Neural cell (in vitro differentiated cells): Measurements from ENCODE around the gene GLI2. TPM values are rescaled to one million over a fixed set of nuclear protein-coding genes. Genes with fewer than 3 reads are reported as not detected.

Experiments used
- H2AFZ ChIP-seq: fragments of 200-600, 300-800 bp; sonication (generic), shearing (Covaris generic); 2 replicates; pipeline ENCODE4 v1.6.0; 2014; ENCODE audit warnings: low read depth, mild to moderate bottlenecking, antibody characterized with exemption, low read length, moderate library complexity
- H3F3A ChIP-seq: fragments of 200-600 bp; shearing (Covaris generic); 2 replicates; pipeline ENCODE4 v1.6.1; 2016; ENCODE audit warnings: mild to moderate bottlenecking, moderate library complexity, mixed read lengths, antibody characterized with exemption, low read length; ENCODE audit not compliant: insufficient read depth, poor library complexity, severe bottlenecking
- H3K27ac ChIP-seq: fragments of 200-600, 300-800 bp; sonication (generic), shearing (Covaris generic); 2 replicates; pipeline ENCODE4 v1.5.1; 2014; ENCODE audit warnings: mild to moderate bottlenecking, low read length, moderate library complexity
- H3K27me3 ChIP-seq: fragments of 300-800, 200-600 bp; sonication (generic), shearing (Covaris generic); 2 replicates; pipeline ENCODE4 v1.6.0; 2014; ENCODE audit warnings: mild to moderate bottlenecking, low read depth, low read length, moderate library complexity; ENCODE audit not compliant: insufficient read depth
- H3K36me3 ChIP-seq: fragments of 300-800, 200-600 bp; sonication (generic), shearing (Covaris generic); 2 replicates; pipeline ENCODE4 v1.5.1; 2014; ENCODE audit warnings: mild to moderate bottlenecking, antibody characterized with exemption, low read length, moderate library complexity; ENCODE audit not compliant: insufficient read depth
- H3K4me2 ChIP-seq: fragments of 300-800, 200-600 bp; sonication (generic), shearing (Covaris generic); 2 replicates; pipeline ENCODE4 v1.6.0; 2014; ENCODE audit warnings: mild to moderate bottlenecking, low read length
- H3K4me3 ChIP-seq: fragments of 300-800, 200-600 bp; sonication (generic), shearing (Covaris generic); 2 replicates; pipeline ENCODE4 v1.5.1; 2014; ENCODE audit warnings: mild to moderate bottlenecking, low read length, moderate library complexity
- H3K79me2 ChIP-seq: fragments of 200-600 bp; shearing (Covaris generic); replicated peaks from 2 replicates; pipeline ENCODE4 v1.6.0; 2014; ENCODE audit warnings: mild to moderate bottlenecking, low read length, moderate library complexity; ENCODE audit not compliant: insufficient read depth
- H3K9ac ChIP-seq: fragments of 300-800, 200-600 bp; sonication (generic), shearing (Covaris generic); 2 replicates; pipeline ENCODE4 v1.6.1; 2016; ENCODE audit warnings: mild to moderate bottlenecking, low read length, mixed read lengths
- H3K9me2 ChIP-seq: fragments of 200-600 bp; shearing (Covaris generic); 2 replicates; pipeline ENCODE4 v1.6.1; 2016; ENCODE audit warnings: mild to moderate bottlenecking, low read length, mixed read lengths; ENCODE audit not compliant: insufficient read depth
- H3K9me3 ChIP-seq: fragments of 200-600, 300-800 bp; sonication (generic), shearing (Covaris generic); 2 replicates; pipeline ENCODE4 v1.6.1; 2016; ENCODE audit warnings: mild to moderate bottlenecking, mixed run types, low read length, moderate library complexity, mixed read lengths
- H4K20me1 ChIP-seq: fragments of 200-600 bp; shearing (Covaris generic); 2 replicates; pipeline ENCODE4 v1.6.1; 2016; ENCODE audit warnings: mild to moderate bottlenecking, mixed run types; ENCODE audit not compliant: insufficient read depth
- CTCF ChIP-seq: fragments of 450-650 bp; IDR thresholded peaks from 2 replicates; pipeline ENCODE4 v1.5.1; 2014; ENCODE audit warnings: antibody characterized with exemption, mild to moderate bottlenecking, moderate library complexity; ENCODE audit not compliant: poor library complexity, severe bottlenecking
- EP300 ChIP-seq: fragments of 450-650 bp; conservative IDR thresholded peaks from 2 replicates; pipeline ENCODE4 v1.6.1; 2014; ENCODE audit warnings: antibody characterized with exemption, mild to moderate bottlenecking, moderate library complexity; ENCODE audit not compliant: poor library complexity, severe bottlenecking
- EZH2 ChIP-seq: fragments of 200-600, 300-800 bp; shearing (Covaris generic), sonication (generic); IDR thresholded peaks from 2 replicates; pipeline ENCODE4 v1.6.1; 2014; ENCODE audit warnings: antibody characterized with exemption, low read length, borderline replicate concordance, mild to moderate bottlenecking; ENCODE audit not compliant: insufficient read depth, poor library complexity, severe bottlenecking
- MXI1 ChIP-seq: fragments of 450-650 bp; conservative IDR thresholded peaks from 2 replicates; pipeline ENCODE4 v1.6.1; 2014; ENCODE audit warnings: antibody characterized with exemption, mild to moderate bottlenecking; ENCODE audit not compliant: poor library complexity, severe bottlenecking
- POLR2AphosphoS5 ChIP-seq: IDR thresholded peaks from 2 replicates; pipeline ENCODE4 v1.6.1; 2012
- RAD21 ChIP-seq: fragments of 450-650 bp; conservative IDR thresholded peaks from 2 replicates; pipeline ENCODE4 v1.6.1; 2014; ENCODE audit warnings: antibody characterized with exemption, mild to moderate bottlenecking, moderate library complexity
- REST ChIP-seq: IDR thresholded peaks from 2 replicates; pipeline ENCODE4 v1.6.1; 2012; ENCODE audit warnings: borderline replicate concordance
- SMC3 ChIP-seq: fragments of 450-650 bp; conservative IDR thresholded peaks from 2 replicates; pipeline ENCODE4 v1.6.1; 2014; ENCODE audit warnings: antibody characterized with exemption, mild to moderate bottlenecking, moderate library complexity; ENCODE audit not compliant: poor library complexity
- TAF1 ChIP-seq: IDR thresholded peaks from 2 replicates; pipeline ENCODE4 v1.6.1; 2012; ENCODE audit warnings: low read depth
- polyA plus RNA-seq: library from polyadenylated mRNA; depleted of rRNA; stranded (reverse); fragments of >200 nt; gene quantifications from 2 replicates; pipeline ENCODE4 v1.2.3, GENCODE V29; 2014

Gene GLI2
- polyA plus RNA-seq, 1 donor from 2014 or later, result 0.14 TPM

- Histone ChIP-seq H3K4me3 (no peak overlapping the region), H2AFZ (no peak overlapping the region), H3K27ac (no peak overlapping the region), H3K9me3 (no peaks in the 10 kb centered on the region), H3K9ac (no peak overlapping the region), H3K79me2 (no peaks in the 10 kb centered on the region), H3K4me2 (no peak overlapping the region), H3K36me3 (no peaks in the 10 kb centered on the region), H3K27me3 (peaks cover 9% of the 10 kb centered on the region), H4K20me1 (no peaks in the 10 kb centered on the region), H3K9me2 (no peaks in the 10 kb centered on the region), H3F3A (no peaks in the 10 kb centered on the region)
- TF ChIP-seq MXI1, result no peak
- no peak for TF ChIP-seq EZH2
- no peak for TF ChIP-seq EP300
- TF ChIP-seq RAD21, result no peak
- TF ChIP-seq POLR2AphosphoS5, result no peak
- no peak for TF ChIP-seq SMC3
- TF ChIP-seq REST, result no peak
Measured at GRCh38 chr2:120697471-120697870, 38.2 kb upstream of the GLI2 start.

GRCh38 chr2:120699292-120699691 lies 36.4 kb upstream of the GLI2 start:
- H3F3A ChIP-seq, result no peaks in the 10 kb centered on the region
- H3K27ac ChIP-seq, result no peak overlapping the region
- no peaks in the 10 kb centered on the region for H3K9me2 ChIP-seq
- no peaks in the 10 kb centered on the region for H3K36me3 ChIP-seq
- no peaks in the 10 kb centered on the region for H4K20me1 ChIP-seq
- H3K79me2 ChIP-seq, result no peaks in the 10 kb centered on the region
- no peak overlapping the region for H3K4me3 ChIP-seq
- TF ChIP-seq EP300, result no peak
- TF ChIP-seq REST, result no peak
- TF ChIP-seq SMC3, result no peak
- no peak for TF ChIP-seq RAD21
- no peak for TF ChIP-seq MXI1
- TF ChIP-seq POLR2AphosphoS5, result no peak
- no peak for TF ChIP-seq CTCF
- no peak for TF ChIP-seq EZH2
- TF ChIP-seq TAF1, result no peak
- H3K27me3 ChIP-seq, result peaks cover 9% of the 10 kb centered on the region
- no peaks in the 10 kb centered on the region for H3K9me3 ChIP-seq
- H3K4me2 ChIP-seq, result no peak overlapping the region
- no peak overlapping the region for H2AFZ ChIP-seq
- H3K9ac ChIP-seq, result no peak overlapping the region
